K562 (cell line): ENCODE measurements around the gene TPX2. TPM values are rescaled to one million over a fixed set of nuclear protein-coding genes. Genes with fewer than 3 reads are reported as not detected.

Experiments used
- ARID2 ChIP-seq: fragments of 450-650 bp; IDR thresholded peaks from 2 replicates; pipeline ENCODE4 v1.6.1; 2017; ENCODE audit warnings: antibody characterized with exemption, mild to moderate bottlenecking
- ATF1 ChIP-seq, 2 experiments: fragments of 450-650 bp in 1 of 2; IDR thresholded peaks; 2 replicates each; pipeline ENCODE4 v1.6.1; 2016; ENCODE audit warnings: missing compliant biosample characterization in 1 of 2, missing genetic modification characterization in 1 of 2
- BHLHE40 ChIP-seq: IDR thresholded peaks from 2 replicates; pipeline ENCODE4 v1.6.1; 2011; ENCODE audit warnings: low read length, improper control_type of control experiment
- CBFA2T3 ChIP-seq: fragments of 450-650 bp; IDR thresholded peaks from 2 replicates; pipeline ENCODE4 v1.6.1; 2017
- FOXO4 ChIP-seq: fragments of 450-650 bp; formaldehyde crosslinking; IDR thresholded peaks from 2 replicates; pipeline ENCODE4 v1.4.0; 2020; ENCODE audit warnings: mild to moderate bottlenecking, moderate library complexity
- HOMEZ ChIP-seq: fragments of 250-450 bp; sonication (Bioruptor Pico); IDR thresholded peaks from 2 replicates; pipeline ENCODE4 v1.4.0; 2020; ENCODE audit warnings: mild to moderate bottlenecking, moderate library complexity
- MCM2 ChIP-seq: fragments of 450-650 bp; IDR thresholded peaks from 2 replicates; pipeline ENCODE4 v1.6.1; 2017; ENCODE audit warnings: low read depth, mild to moderate bottlenecking
- MEF2D ChIP-seq: conservative IDR thresholded peaks from 2 replicates; pipeline ENCODE4 v1.6.1; 2016; ENCODE audit warnings: low read depth, missing genetic modification characterization, missing compliant biosample characterization
- NR2F6 ChIP-seq: fragments of 450-650 bp; formaldehyde crosslinking; IDR thresholded peaks from 2 replicates; pipeline ENCODE4 v1.4.0; 2020; ENCODE audit warnings: mild to moderate bottlenecking
- PYGO2 ChIP-seq: fragments of 450-650 bp; IDR thresholded peaks from 2 replicates; pipeline ENCODE4 v1.6.1; 2016; ENCODE audit warnings: mild to moderate bottlenecking, missing genetic modification characterization, moderate library complexity, missing compliant biosample characterization
- SFPQ ChIP-seq: fragments of 200-400 bp; formaldehyde crosslinking; IDR thresholded peaks from 2 replicates; pipeline ENCODE4 v1.6.1; 2017; ENCODE audit warnings: mild to moderate bottlenecking, low read depth, low read length, moderate library complexity
- SUPT5H ChIP-seq: fragments of 450-650 bp; IDR thresholded peaks from 2 replicates; pipeline ENCODE4 v1.6.1; 2016
- TRIM28 ChIP-seq: fragments of 450-650 bp; IDR thresholded peaks from 2 replicates; pipeline ENCODE4 v1.6.1; 2017
- ZBTB43 ChIP-seq: sonication (generic); formaldehyde crosslinking; IDR thresholded peaks from 2 replicates; pipeline ENCODE4 v1.8.0; 2023; ENCODE audit warnings: mild to moderate bottlenecking, missing genetic modification reagents
- ZC3H11A ChIP-seq: IDR thresholded peaks from 2 replicates; pipeline ENCODE4 v1.6.1; 2012; ENCODE audit warnings: low read depth, low read length, improper control_type of control experiment
- ZNF24 ChIP-seq: fragments of 450-650 bp; IDR thresholded peaks from 2 replicates; pipeline ENCODE4 v1.6.1; 2016
- ZNF518B ChIP-seq: fragments of 250-450 bp; sonication (Bioruptor Pico); IDR thresholded peaks from 2 replicates; pipeline ENCODE4 v1.5.0; 2021; ENCODE audit warnings: mild to moderate bottlenecking, moderate library complexity
- polyA plus RNA-seq, 8 experiments: library from polyadenylated mRNA; depleted of rRNA in 4 of 8; stranded (reverse) in 5 of 8; unstranded in 3 of 8; fragments of >200 nt; fragmentation: Nextera tagmentation in 2 of 8; fragmentation: Illumina TruSeq in 1 of 8; extraction: Ambion mirVana in 2 of 8; extraction: Trizol in 1 of 8; gene quantifications; 2 replicates each; pipeline versions ENCODE4 v1.2.1 to v1.2.3, GENCODE V29; 2011 to 2014; ENCODE audit warnings: inconsistent platforms in 1 of 8, missing spikeins in 1 of 8
- total RNA-seq, 7 experiments: library from RNA; depleted of rRNA in 6 of 7; stranded (reverse); fragments of >200 nt in 6 of 7; fragmentation: Illumina TruSeq in 2 of 7; extraction: Trizol in 2 of 7; gene quantifications; 2 replicates each; pipeline versions ENCODE4 v1.2.1 to v1.2.3, GENCODE V29; 2011 to 2021; ENCODE audit warnings: low replicate concordance in 1 of 7
- TF ChIP-seq, protein P1 (sequence below): sonication (generic); IDR thresholded peaks from 2 replicates; pipeline ENCODE4 v1.6.1; 2016

TPX2 gene
- total and polyA plus RNA-seq, 9 of the 15 experiments (the other 6 are each of a cell fraction or from before 2014, with no cell fraction given): 48.0 to 241 (median 133) TPM

DNA sequence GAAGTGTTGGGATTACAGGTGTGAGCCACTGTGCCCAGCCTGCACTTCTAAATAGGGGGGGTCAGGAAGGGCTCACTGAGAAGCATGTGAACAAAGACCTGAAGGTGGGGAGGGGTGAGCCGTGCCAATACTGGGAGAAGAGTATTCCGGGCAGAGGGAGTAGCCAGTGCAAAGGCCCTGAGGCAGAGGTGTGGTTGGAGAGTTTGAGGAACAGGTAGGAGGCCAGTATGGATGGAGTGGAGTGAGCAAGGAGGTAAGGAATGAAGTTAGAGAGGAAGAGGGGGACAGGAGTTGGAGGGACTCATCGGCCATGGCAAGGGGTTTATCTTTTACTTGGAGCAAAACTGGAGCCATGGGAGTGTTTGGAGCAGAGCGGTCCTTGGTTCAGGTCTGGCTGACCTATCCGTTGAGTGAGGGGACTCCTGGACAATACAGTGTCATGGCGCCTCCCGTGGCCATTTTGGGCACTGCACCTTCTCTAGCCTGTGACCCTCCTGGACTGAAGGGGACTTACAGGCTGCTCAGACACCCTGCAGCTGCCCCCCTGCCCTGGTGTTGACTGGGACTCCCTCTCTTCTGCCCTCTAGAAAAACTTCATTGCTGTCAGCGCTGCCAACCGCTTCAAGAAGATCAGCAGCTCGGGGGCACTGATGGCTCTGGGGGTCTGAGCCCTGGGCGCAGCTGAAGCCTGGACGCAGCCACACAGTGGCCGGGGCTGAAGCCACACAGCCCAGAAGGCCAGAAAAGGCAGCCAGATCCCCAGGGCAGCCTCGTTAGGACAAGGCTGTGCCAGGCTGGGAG is 94.2 kb downstream of the TPX2 start (continued):
- TF ChIP-seq ZNF518B (CRISPR knock-in tag) (no peak), NR2F6 (CRISPR knock-in tag) (no peak), HOMEZ (CRISPR knock-in tag) (no peak), PYGO2 (tag) (no peak), SUPT5H (no peak), TRIM28 (no peak), MEF2D (tag) (no peak), ZC3H11A (no peak), ATF1 (CRISPR knock-in tag; IDR thresholded peaks at IDR 0.05) (no peak), ATF1 (tag; IDR thresholded peaks at IDR 0.05) (no peak), SFPQ (no peak), BHLHE40 (no peak), MCM2 (no peak), FOXO4 (no peak), CBFA2T3 (no peak), ZBTB43 (CRISPR knock-in tag) (no peak), ZNF24 (no peak), ARID2 (no peak)
- TF ChIP-seq, protein P1, sequence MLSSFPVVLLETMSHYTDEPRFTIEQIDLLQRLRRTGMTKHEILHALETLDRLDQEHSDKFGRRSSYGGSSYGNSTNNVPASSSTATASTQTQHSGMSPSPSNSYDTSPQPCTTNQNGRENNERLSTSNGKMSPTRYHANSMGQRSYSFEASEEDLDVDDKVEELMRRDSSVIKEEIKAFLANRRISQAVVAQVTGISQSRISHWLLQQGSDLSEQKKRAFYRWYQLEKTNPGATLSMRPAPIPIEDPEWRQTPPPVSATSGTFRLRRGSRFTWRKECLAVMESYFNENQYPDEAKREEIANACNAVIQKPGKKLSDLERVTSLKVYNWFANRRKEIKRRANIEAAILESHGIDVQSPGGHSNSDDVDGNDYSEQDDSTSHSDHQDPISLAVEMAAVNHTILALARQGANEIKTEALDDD: no peak
